ENCODE measurements around the gene GIPR. TPM values are rescaled to one million over a fixed set of nuclear protein-coding genes. Genes with fewer than 3 reads are reported as not detected.

The GIPR gene
- total RNA-seq, 1 experiment from 2014 or later, result 0.61 TPM

DNA sequence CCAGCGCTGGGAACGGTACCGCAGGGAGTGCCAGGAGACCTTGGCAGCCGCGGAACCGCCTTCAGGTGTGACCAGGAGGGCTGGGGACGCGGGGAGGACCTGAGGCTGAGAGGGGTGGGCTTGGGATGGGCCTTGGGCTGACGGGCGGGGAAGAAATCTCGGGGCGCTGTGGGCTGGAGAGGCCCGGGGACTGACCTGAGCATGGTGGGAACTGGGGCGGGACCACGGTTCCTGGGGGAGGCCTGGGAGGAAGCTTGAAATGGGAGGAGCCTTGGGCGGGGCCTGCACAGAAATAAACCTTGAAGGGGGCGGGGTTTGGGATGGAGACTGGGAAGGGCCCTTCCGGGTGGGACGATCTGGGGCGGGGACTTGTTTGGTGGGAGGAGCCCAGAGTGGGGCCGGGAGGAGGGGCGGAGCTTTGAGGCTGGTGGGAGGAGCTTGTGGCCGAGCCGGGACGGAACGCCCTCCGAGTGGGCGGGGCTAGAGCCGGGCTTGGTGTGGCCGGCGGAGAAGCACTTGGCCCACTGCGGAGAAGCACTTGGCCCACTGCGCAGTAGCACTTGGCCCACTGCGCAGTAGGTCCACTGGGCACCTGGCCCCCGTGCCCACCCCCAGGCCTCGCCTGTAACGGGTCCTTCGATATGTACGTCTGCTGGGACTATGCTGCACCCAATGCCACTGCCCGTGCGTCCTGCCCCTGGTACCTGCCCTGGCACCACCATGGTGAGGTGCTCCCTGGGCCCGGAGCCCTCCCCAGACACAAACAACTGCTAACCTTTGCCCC, 2.8 kb downstream of the GIPR start:
- Histone ChIP-seq H2BK12ac (ENCODE audit: insufficient read length, low read depth, low read length) (no peak overlapping the region), H2BK15ac (ENCODE audit: low read depth, low read length) (no peak overlapping the region), H3K79me1 (ENCODE audit: insufficient read depth, low read depth, low read length, poor library complexity, severe bottlenecking) (no peaks in the 10 kb centered on the region), H3K4me1 (ENCODE audit: insufficient read depth, low read length) (peaks cover 2% of the 10 kb centered on the region; the same call in 1 of the 2 replicates), H2AFZ (ENCODE audit: low read length) (no peak overlapping the region), H3K79me2 (ENCODE audit: insufficient read depth, low read length) (no peaks in the 10 kb centered on the region), H2BK5ac (ENCODE audit: insufficient read length, low read length) (no peak overlapping the region), H3K18ac (ENCODE audit: insufficient read length, low read depth, low read length) (no peak overlapping the region), H3K27me3 (ENCODE audit: insufficient read depth, low read length) (peaks cover 9% of the 10 kb centered on the region; the same call in 1 of the 2 replicates), H3K9ac (ENCODE audit: extremely low read depth, insufficient read length, low read length) (no peak overlapping the region), H2BK20ac (ENCODE audit: low read depth, low read length, poor library complexity, severe bottlenecking) (no peak overlapping the region), H2AK5ac (ENCODE audit: insufficient read length, low read length) (no peak overlapping the region), H3K9me3 (ENCODE audit: control insufficient read depth, low read depth, low read length) (no peaks in the 10 kb centered on the region), H3T11ph (ENCODE audit: low read length) (no peak overlapping the region), H3K14ac (ENCODE audit: insufficient read depth, low read length) (no peak overlapping the region), H4K20me1 (ENCODE audit: control insufficient read depth, insufficient read depth, insufficient read length) (no peaks in the 10 kb centered on the region), H4K8ac (replicated peaks; ENCODE audit: insufficient read length, low read depth, low read length) (no peak overlapping the region), H4K91ac (ENCODE audit: insufficient read length, low read depth, low read length) (no peak overlapping the region), H3K4me2 (ENCODE audit: insufficient read depth, insufficient read length, low read length) (peak overlapping the region; percentile 23), H4K5ac (ENCODE audit: insufficient read length, low read depth, low read length) (no peak overlapping the region), H3K27ac (ENCODE audit: insufficient read length, low read depth, low read length) (no peak overlapping the region), H2BK120ac (ENCODE audit: low read depth, low read length, poor library complexity, severe bottlenecking) (no peak overlapping the region), H3K23me2 (ENCODE audit: insufficient read length, low read depth, low read length, poor library complexity, severe bottlenecking) (peaks cover 15% of the 10 kb centered on the region), H3K23ac (ENCODE audit: insufficient read length, low read depth, low read length) (no peak overlapping the region), H3K56ac (ENCODE audit: insufficient read length, low read depth, low read length) (no peak overlapping the region), H3K4ac (ENCODE audit: low read depth, low read length) (no peak overlapping the region)
- WGBS (ENCODE audit: extremely low coverage, insufficient read length, low lambda C conversion rate), result no CpG with 5 or more reads among the region's 42 CpGs
- DNase-seq, result peak; percentile 96
- Mint-ChIP-seq H3K4me1 (peaks cover 16 to 25% of the 10 kb centered on the region in 2 experiments), H3K27ac (no peak overlapping the region; a peak in 2 of 7 replicates), H3K4me3 (peak overlapping the region; percentile 78 to 81), H3K36me3 (ENCODE audit: insufficient read depth in 1 of 3, low read depth in 3 of 3) (peaks cover 0 to 2% (median 0%) of the 10 kb centered on the region in 3 experiments; a peak in 1 of 7 replicates), H3K9me3 (no peaks in the 10 kb centered on the region; a peak in 1 of 5 replicates), H3K27me3 (ENCODE audit: low read depth) (peaks cover 69% of the 10 kb centered on the region)
- TF ChIP-seq, protein P1, sequence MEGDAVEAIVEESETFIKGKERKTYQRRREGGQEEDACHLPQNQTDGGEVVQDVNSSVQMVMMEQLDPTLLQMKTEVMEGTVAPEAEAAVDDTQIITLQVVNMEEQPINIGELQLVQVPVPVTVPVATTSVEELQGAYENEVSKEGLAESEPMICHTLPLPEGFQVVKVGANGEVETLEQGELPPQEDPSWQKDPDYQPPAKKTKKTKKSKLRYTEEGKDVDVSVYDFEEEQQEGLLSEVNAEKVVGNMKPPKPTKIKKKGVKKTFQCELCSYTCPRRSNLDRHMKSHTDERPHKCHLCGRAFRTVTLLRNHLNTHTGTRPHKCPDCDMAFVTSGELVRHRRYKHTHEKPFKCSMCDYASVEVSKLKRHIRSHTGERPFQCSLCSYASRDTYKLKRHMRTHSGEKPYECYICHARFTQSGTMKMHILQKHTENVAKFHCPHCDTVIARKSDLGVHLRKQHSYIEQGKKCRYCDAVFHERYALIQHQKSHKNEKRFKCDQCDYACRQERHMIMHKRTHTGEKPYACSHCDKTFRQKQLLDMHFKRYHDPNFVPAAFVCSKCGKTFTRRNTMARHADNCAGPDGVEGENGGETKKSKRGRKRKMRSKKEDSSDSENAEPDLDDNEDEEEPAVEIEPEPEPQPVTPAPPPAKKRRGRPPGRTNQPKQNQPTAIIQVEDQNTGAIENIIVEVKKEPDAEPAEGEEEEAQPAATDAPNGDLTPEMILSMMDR (conservative IDR thresholded peaks at IDR 0.05), result no peak

Data from H9 (cell line).